ENCODE measurements around the gene FGF2.
A peak's percentile ranks its signal among the peaks of the same experiment; 100 is the strongest.
"Not testable (repeated sequence)": the region's sequence is repeated elsewhere in the genome, so short reads cannot be mapped to it uniquely, and the experiment has no call there.

FGF2 gene

DNA sequence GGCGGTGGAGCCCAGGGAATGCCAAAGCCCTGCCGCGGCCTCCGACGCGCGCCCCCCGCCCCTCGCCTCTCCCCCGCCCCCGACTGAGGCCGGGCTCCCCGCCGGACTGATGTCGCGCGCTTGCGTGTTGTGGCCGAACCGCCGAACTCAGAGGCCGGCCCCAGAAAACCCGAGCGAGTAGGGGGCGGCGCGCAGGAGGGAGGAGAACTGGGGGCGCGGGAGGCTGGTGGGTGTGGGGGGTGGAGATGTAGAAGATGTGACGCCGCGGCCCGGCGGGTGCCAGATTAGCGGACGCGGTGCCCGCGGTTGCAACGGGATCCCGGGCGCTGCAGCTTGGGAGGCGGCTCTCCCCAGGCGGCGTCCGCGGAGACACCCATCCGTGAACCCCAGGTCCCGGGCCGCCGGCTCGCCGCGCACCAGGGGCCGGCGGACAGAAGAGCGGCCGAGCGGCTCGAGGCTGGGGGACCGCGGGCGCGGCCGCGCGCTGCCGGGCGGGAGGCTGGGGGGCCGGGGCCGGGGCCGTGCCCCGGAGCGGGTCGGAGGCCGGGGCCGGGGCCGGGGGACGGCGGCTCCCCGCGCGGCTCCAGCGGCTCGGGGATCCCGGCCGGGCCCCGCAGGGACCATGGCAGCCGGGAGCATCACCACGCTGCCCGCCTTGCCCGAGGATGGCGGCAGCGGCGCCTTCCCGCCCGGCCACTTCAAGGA lies at the start of gene FGF2:
FGF2 (plus strand) TSS at position 279 of the 705 bp plus-strand sequence; CDS start at position 623, 344 bp downstream.
- peak; percentile 19 for DNase-seq

DNA sequence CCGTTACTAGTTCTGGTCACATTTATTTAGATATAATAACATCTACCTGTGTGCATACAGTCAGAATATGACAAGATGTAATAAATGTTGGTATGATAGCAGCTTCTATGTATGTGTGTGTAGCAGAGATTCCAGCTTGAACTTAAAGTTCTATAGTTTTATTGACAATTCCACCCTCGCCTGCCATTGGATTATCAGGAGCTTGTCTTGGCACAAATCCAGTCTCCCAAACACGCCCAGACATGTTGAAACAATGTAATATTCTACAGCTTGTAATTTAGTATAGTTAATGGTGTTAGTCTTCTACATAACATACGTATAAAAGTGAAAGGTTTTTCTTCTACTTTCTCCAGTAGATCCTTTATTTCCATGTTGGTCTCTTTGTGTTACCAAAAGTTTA lies 49.7 kb upstream of the FGF2 start:
- DNase-seq: no peak

GRCh38 chr4:122777846-122778673 lies 48.6 kb upstream of the FGF2 start:
- DNase-seq: no peak

DNA sequence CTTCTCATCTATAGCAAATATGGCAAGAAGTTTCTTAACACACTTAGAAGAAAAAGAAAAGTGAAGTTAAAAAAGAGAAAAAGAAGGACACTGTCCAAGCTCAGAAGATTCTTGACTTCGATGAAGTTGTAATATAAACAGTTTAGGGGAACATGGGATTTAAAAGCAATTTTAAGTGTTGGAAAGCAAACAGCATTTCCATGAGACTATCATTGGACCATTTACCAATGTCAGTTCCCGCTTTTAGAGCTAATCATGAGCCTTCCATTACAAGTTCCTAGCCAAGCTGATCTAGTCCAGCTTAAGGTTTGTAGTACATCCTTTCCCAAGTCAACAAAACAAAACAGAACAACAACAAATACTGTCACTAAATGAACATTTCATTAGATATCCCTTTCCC lies 45.1 kb upstream of the FGF2 start:
- DNase-seq: no peak

DNA sequence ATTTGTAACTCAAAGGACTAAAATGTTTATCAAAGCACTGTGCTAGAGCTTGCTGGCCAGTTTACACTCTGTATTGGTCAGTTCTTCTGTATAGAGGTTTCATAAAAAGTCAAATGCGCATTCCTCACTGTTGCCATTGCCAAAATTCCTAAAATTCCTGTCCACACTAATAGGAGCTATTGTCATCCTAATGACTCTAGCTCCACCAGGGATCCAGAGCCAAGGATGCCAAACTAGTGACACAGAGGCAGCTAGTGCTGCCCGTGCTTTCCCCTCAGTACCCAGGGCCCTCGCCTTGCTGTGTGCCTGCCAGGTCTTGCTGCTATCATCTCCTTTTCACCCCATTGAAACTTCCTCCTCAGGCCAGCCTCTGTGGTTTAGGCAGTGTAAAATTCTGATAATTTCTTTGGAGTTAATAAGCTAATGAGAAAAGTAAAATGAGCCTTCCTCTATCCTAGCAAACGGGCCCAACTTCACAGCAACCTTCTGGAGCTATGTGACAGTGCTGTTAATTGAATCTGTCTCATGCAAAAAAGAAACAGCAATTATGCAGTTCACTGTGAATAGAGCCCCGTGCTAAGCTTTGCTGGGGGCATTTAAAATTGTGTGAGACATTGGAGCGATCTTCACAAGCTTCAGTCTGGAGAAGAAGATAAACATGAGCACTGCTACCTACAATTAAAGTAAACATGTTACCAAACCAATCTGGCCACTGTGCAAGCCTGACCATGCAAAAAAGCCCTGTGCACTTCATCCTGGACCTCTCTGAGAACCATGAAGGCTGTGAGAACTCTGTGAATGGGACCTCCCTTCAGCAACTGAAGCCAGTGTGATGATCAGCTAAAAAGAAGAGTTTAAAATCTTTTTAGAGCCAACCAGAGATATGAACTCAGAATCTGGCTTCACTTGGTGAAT lies 43.1 kb upstream of the FGF2 start:
- DNase-seq: no peak

DNA sequence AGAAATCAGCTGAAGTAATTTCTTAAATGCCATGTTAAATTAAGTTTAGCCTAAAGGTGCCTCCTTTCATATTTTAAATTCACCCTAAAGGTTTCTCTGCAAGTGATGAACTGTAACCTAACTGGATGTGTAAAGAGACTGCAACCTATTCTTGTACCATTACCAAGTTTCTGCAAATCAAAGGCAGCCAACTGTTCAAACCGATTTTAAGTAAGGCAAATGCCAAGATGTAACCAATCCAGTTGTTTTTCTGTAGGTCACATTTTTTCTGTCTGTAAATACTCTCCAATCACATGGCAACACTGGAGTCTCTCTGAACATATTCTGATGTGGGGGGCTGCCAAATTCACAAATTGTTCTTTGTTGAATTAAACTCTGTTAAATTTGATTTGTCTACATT lies 42.4 kb upstream of the FGF2 start:
- no peak for DNase-seq

DNA sequence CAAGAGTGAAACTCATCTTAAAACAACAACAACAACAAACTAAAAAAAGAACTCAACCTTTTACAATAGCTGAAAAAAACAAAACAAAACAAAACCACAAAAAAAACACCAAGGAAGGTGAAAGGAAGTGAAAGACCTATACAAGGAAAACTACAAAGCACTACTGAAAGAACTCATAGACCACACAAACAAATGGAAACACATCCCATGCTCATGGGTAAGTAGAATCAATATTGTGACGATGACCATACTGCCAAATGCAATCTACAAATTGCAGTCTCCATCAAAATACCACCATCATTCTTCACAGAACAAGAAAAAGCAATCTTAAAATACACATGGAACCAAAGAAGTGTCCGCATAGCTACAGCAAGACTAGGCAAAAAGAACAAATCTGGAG lies 41.5 kb upstream of the FGF2 start:
- no peak for DNase-seq

DNA sequence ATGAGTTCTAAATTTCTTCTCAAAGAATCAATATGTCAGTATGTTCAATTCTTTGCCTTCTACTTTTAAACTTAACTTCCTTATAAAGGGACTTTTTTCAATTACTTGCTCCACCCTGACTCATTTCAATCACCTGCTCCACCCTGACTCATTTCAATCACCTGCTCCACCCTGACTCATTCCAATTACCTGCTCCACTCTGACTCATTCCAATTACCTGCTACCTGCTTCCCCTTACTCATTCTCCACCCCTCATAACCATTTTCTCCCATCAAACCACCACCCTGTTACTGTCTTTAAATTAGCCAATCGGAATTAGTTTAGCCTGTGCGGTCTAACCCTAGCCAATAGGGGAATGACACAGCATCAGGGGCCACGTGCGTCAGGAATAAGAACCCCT lies 40.3 kb upstream of the FGF2 start:
- not testable (repeated sequence) for DNase-seq

DNA sequence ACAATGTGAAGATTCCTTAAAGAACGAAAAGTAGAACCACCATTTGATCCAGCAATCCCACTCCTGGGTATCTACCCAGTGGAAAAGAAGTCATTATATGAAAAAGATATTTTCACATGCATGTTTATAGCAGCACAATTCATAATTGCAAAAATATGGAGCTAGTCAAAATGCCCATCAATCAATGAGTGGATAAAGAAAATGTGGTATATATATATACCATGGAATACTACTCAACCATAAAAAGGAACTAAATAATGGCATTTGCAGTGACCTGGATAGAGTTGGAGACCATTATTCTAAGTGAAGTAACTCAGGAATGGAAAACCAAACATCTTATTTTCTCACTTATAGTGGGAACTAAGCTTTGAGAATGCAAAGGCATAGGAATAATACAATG lies 39.7 kb upstream of the FGF2 start:
- not testable (repeated sequence) for DNase-seq

GRCh38 chr4:122787940-122788339 lies 38.7 kb upstream of the FGF2 start:
- DNase-seq: no peak

DNA sequence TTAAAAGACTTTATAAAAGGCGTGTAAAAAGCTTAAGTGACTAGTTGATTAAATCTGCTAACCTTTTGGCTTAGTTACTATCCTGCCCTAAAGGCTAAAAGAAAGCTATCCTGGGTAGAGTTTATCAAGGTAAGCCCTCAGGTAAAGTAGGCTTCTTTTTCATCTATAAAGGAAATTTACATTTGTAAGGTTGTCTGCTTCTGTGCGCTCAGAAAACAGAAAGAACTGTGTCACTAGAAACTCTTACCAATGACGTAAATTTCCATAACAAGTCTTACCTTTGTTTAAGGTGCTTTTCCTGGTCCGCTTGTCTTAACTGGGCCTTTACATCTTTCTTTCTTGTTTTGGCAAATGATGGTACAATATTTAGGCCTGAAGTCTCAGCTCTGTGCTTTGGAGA lies 37.7 kb upstream of the FGF2 start:
- DNase-seq: no peak

GRCh38 chr4:122793811-122794210 lies 32.8 kb upstream of the FGF2 start:
- no peak for DNase-seq

DNA sequence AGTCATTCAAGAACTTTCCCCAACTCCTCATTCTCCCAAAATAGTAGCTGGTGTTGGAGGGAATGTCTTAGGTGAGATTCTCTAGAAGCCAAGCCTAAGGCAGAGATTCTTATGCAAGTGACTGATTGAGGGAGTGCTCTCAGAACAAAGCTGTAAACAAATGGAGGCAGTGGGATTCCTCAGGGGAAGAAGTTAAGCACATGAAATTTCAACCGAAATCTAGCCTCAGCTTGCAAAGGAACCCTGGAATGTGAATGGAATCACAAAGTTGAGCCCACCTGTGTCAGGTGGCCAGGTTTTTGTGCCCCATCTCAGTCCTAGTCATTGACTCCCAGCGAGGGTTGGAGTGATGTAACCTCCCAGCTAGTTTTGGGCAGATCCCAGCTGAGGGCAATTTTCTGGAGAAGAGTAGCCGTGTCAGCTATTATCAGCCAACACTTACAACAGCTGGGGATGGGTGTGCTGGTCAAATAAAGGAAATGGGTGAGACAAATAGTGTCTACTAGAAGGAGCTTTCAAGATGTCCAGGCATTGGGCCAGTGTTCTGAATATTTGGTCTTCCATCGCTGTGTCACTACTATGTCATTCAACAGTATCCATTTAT lies 29.7 kb upstream of the FGF2 start:
- DNase-seq: no peak

- DNase-seq: no peak
Measured at GRCh38 chr4:122797405-122798094, 29.1 kb upstream of the FGF2 start.

- DNase-seq: no peak
Measured at GRCh38 chr4:122798101-122798500, 28.5 kb upstream of the FGF2 start.

DNA sequence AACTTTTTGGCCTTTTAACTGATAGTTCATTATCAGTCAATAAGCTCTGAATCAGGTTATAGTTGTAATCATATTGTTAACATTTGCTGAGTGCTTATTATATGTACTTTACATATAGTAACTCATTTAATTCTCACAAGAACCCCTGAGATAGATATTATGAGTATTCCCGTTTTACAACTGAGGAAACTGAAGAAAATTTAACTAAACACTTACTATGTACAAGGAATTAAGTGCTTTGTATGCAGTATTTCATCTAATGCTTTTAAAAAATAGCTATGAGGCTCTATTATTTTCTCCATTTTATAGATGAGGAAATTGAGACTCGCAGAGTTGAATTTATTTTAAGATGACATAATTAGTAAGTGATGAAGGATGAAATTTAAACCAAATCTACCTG lies 27.7 kb upstream of the FGF2 start:
- no peak for DNase-seq

GRCh38 chr4:122803788-122804208 lies 22.8 kb upstream of the FGF2 start:
- DNase-seq: no peak

DNA sequence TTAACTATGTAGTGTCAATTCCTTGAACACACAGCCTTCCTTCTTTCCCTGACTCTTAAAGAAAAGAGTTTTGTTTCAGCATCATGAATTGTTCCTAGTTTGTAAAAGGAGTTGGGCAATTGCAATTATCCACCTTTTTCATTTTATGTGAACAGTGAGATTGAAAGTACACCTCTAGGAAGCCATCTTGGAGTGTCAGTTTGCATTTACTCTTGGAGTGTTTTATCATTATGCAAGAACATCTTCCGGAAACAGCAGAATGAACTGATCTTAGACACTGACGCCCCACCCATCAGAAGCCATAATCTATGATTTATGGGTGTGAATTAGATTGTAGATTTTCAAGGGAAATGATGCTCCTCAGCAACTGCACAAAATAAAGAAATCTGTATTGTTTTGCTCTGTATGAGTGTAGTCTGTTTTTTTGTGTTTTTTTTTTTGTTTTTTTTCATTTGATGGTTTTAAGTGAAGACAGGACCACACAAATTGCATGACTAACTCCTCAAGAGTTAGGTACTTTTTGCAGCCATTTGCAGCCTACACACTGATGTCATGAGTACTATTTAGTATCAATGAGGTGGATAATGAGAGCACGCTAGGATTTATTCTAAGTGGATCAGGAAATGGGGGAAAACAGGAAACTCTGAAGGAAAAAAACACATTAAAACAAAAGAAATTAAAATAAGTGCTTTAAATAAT lies 19.5 kb upstream of the FGF2 start:
- DNase-seq: no peak

DNA sequence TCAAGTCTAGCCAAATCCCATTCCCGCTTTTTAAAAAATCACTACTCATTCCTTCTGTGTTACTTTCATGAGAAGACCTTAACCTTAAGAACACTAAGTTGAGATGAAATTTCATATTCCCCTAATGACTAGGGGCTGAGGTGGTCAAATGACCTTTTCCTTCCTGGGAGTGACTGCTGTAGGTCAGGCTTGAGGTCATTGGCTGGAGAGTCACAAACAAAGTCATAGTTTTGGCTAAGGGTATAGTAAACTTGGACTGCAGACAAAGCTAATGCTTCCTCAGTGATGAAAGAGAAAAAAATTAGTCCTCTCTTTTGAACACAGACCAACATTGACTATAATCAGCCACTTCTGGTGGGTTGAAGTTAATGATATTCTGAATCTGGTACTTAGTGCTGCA lies 16.0 kb upstream of the FGF2 start:
- DNase-seq: no peak

GRCh38 chr4:122811781-122812180 lies 14.8 kb upstream of the FGF2 start:
- not testable (repeated sequence) for DNase-seq

GRCh38 chr4:122812823-122813222 lies 13.8 kb upstream of the FGF2 start:
- not testable (repeated sequence) for DNase-seq

- no peak for DNase-seq
Measured at GRCh38 chr4:122814426-122814825, 12.2 kb upstream of the FGF2 start.
